Right lobe of liver (tissue), 6 donors: Measurements from ENCODE around the gene ZBTB4. TPM values are rescaled to one million over a fixed set of nuclear protein-coding genes. Genes with fewer than 3 reads are reported as not detected.

Experiments
- ATAC-seq, 4 donors: fragments of 200-7000 bp; cut with Tn5 transposase; one replicate each; pipeline ENCODE4 v1.9.1; 2020; ENCODE audit warnings: mild to moderate bottlenecking in 4 of 4, moderate library complexity in 4 of 4
- DNase-seq, 3 donors: peaks; one replicate each; pipeline ENCODE4 v3.0.0-alpha.2; 2020
- H3K27ac ChIP-seq, 3 donors: fragments of 200-600 bp; one replicate each; pipeline ENCODE4 v1.8.0; 2022
- H3K27me3 ChIP-seq, 2 donors: fragments of 200-600 bp; one replicate each; pipeline ENCODE4 v1.8.0; 2022
- H3K36me3 ChIP-seq, 4 donors: fragments of 200-600 bp; sonication (generic) in 1 of 4; one replicate each; pipeline versions ENCODE4 v1.5.1 to v1.8.0; 2017 to 2022; ENCODE audit warnings: control low read depth in 1 of 4
- H3K4me1 ChIP-seq, 4 donors: fragments of 200-600 bp; sonication (generic) in 1 of 4; one replicate each; pipeline versions ENCODE4 v1.5.1 to v1.8.0; 2017 to 2022; ENCODE audit warnings: control low read depth in 1 of 4
- H3K4me3 ChIP-seq, 3 donors: fragments of 200-600 bp; one replicate each; pipeline ENCODE4 v1.8.0; 2022
- H3K9me3 ChIP-seq, 4 donors: fragments of 200-600 bp; sonication (generic) in 1 of 4; one replicate each; pipeline versions ENCODE4 v1.5.1 to v1.8.0; 2017 to 2022; ENCODE audit warnings: control low read depth in 1 of 4
- POLR2A ChIP-seq: fragments of 450-650 bp; IDR thresholded peaks from one replicate; pipeline ENCODE4 v1.6.1; 2017; ENCODE audit warnings: antibody characterized with exemption, mild to moderate bottlenecking
- WGBS: methylation state at CpG from one replicate; pipeline ENCODE4 v1.1.6; 2018; ENCODE audit warnings: low coverage, low lambda C conversion rate; ENCODE audit not compliant: insufficient coverage; ENCODE audit errors: missing lambda C conversion rate; 5-methylcytosine and 5-hydroxymethylcytosine counted together
- intact Hi-C, 2 donors: fragments of 100-400 bp; cut with DNase I; formaldehyde crosslinking; loops; one replicate each; pipeline versions ENCODE4 v1.11.2 to v1.14.1; 2022
- total RNA-seq, 6 experiments: library from RNA; depleted of rRNA in 2 of 6; stranded (reverse); fragments of >200 nt in 2 of 6; fragmentation: NEBNext Ultra II Directional in 3 of 6; extraction: Animal tissue kit (Norgen Biotek cat#: 25700) in 3 of 6; gene quantifications; one replicate each; pipeline versions ENCODE4 v1.1.0 to v1.2.4, GENCODE V29; 2016 to 2023
- TF ChIP-seq, protein P1 (sequence below), 4 donors: fragments of 200-600 bp in 3 of 4; fragments of 450-650 bp in 1 of 4; IDR thresholded peaks; one replicate each; pipeline versions ENCODE4 v1.5.1 to v1.8.0; 2016 to 2022; ENCODE audit warnings: antibody characterized with exemption in 4 of 4, mild to moderate bottlenecking in 2 of 4
- donor health status: DM: no; HTN: yes; CAD: no.
- donor health status: DM: no; HTN: no; CAD: no.
- donor health status: DM: no; HTN: no; CAD: no.
- donor health status: DM: no; HTN: yes; CAD: no.
- donor health status: DM: no; HTN: yes; CAD: no.

ZBTB4 gene
- total RNA-seq, 6 experiments from 2014 or later: 5.7 to 10.5 (median 7.9) TPM

DNA sequence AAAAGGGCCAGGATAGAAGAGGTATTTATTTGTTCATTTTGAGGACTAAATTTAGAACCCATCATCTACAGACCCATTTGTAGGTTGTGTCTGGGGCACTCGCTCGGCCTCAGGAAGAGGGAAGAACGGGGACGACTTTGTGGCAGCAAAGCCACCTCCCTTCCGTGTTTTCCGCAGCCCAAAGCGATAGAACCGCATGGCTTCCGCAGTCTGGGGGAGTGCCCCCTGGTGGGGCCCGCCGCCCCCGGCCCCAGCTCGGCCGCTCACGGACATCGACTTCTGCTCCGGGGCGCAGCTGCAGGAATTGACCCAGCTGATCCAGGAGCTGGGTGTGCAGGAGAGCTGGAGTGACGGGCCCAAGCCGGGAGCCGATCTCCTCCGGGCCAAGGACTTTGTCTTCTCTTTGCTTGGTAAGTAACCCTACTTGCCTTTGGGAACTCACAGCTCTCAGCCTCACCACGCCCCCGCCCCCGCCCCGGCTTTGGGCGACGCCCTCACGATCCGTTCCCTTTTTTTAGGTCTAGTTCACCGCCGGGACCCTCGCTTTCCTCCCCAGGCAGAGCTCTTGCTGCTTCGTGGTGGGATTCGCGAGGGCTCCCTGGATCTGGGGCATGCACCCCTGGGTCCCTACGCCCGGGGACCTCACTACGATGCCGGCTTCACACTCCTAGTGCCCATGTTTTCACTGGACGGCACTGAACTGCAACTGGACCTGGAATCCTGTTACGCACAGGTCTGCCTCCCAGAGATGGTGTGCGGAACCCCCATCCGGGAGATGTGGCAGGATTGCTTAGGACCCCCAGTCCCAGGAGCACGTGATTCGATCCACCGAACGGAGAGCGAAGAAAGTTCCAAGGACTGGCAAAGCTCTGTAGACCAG, 43.5 kb downstream of the ZBTB4 start:
- intact Hi-C loops: loop anchor here in 1 of 2 donors (5.0 kb wide), 1 partner anchor 79 kb away; the partner anchor contains the start of gene TMEM95
- no peaks in the 10 kb centered on the region for H3K36me3 ChIP-seq
- H3K4me1 ChIP-seq: peaks cover 0 to 40% (median 12%) of the 10 kb centered on the region in 4 donors
- TF ChIP-seq POLR2A: peak; percentile 9
- TF ChIP-seq, protein P1, sequence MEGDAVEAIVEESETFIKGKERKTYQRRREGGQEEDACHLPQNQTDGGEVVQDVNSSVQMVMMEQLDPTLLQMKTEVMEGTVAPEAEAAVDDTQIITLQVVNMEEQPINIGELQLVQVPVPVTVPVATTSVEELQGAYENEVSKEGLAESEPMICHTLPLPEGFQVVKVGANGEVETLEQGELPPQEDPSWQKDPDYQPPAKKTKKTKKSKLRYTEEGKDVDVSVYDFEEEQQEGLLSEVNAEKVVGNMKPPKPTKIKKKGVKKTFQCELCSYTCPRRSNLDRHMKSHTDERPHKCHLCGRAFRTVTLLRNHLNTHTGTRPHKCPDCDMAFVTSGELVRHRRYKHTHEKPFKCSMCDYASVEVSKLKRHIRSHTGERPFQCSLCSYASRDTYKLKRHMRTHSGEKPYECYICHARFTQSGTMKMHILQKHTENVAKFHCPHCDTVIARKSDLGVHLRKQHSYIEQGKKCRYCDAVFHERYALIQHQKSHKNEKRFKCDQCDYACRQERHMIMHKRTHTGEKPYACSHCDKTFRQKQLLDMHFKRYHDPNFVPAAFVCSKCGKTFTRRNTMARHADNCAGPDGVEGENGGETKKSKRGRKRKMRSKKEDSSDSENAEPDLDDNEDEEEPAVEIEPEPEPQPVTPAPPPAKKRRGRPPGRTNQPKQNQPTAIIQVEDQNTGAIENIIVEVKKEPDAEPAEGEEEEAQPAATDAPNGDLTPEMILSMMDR (IDR thresholded peaks at IDR 0.05): no peak
- H3K9me3 ChIP-seq: no peaks in the 10 kb centered on the region
- H3K27me3 ChIP-seq: no peaks in the 10 kb centered on the region
- H3K27ac ChIP-seq: peak overlapping the region; percentile 17 to 65 (median 46)
- H3K4me3 ChIP-seq: peak overlapping the region; percentile 44 to 63 (median 59)
- ATAC-seq (peak in 3 of 4 donors; percentile 1 to 6 (median 2)), DNase-seq (peak in 2 of 3 donors; percentile 58 to 67)
- 12% methylated on average over 23 of the region's 49 CpGs for WGBS

DNA sequence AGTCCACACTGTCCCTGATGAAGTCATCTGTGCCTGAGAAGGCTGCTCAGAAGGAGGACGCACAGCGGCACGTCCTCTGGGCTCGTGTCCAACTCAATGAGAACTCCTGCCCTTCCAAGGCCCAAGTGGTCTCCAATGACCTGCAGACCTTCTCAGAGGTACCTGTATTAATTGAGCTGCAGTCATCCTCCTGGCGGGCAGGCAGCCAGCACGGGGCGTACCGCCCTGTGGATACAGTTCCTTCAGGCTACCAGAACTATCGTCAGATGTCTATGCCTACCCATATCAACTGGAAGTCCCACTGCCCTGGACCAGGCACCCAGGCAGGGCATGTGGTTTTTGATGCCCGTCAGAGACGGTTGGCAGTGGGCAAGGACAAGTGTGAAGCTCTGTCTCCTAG, 47.1 kb downstream of the ZBTB4 start:
- no peaks in the 10 kb centered on the region for H3K9me3 ChIP-seq
- no peaks in the 10 kb centered on the region for H3K27me3 ChIP-seq
- H3K36me3 ChIP-seq: no peaks in the 10 kb centered on the region
- DNase-seq: no peak
- TF ChIP-seq, protein P1 (IDR thresholded peaks at IDR 0.05): no peak
- TF ChIP-seq POLR2A: no peak
- WGBS: 100% methylated on average over 2 of the region's 11 CpGs
- H3K4me1 ChIP-seq: peaks cover 0 to 21% (median 7%) of the 10 kb centered on the region in 4 donors
- intact Hi-C loops: no loop called here
- ATAC-seq: no peak
- no peak overlapping the region for H3K4me3 ChIP-seq
- H3K27ac ChIP-seq: no peak overlapping the region

DNA sequence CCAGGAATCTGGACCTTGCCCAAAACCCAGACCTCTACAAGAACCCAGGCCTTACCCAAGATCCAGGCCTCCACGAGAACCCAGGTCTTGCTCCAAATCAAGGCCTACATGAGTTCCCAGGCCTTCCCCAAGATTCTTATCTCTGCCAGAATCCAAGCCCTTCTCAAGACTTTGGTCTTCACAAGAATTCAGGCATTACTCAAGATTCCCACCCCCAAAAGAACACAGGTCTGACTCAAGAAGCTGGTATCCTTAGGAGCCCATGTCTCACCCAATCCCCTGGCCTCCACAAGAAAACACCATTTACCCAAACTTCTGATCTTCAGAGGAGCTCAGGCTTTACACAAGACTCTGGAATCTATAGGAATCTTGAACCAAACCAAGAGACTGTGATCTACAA, 48.2 kb downstream of the ZBTB4 start:
- no peaks in the 10 kb centered on the region for H3K27me3 ChIP-seq
- TF ChIP-seq, protein P1 (IDR thresholded peaks at IDR 0.05): no peak
- no peak for TF ChIP-seq POLR2A
- H3K36me3 ChIP-seq: no peaks in the 10 kb centered on the region
- intact Hi-C loops: no loop called here
- ATAC-seq (no peak), DNase-seq (no peak)
- H3K4me3 ChIP-seq: no peak overlapping the region
- 100% methylated on average over 1 of the region's 1 CpG for WGBS
- no peak overlapping the region for H3K27ac ChIP-seq
- peaks cover 0 to 12% (median 4%) of the 10 kb centered on the region in 4 donors for H3K4me1 ChIP-seq
- H3K9me3 ChIP-seq: no peaks in the 10 kb centered on the region

DNA sequence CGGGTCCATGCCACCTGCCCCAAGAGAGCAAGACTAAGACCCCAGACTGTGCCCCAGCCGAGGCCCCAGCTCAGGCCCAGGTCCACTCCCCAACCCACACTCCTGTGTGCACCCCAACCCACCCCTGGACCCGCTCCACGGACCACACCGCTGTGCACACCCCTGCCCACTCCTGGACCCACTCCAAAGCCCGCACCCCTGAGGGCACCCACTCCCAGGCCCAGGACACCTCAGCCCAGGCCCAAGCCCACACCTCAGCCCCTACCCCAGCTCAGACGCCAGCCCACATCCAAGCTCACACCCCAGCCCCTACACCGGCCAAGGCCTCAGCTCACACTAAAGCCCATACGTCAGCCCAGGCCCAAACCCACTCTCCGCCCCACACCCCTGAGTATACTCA, 49.7 kb downstream of the ZBTB4 start:
- WGBS: 96% methylated on average over 3 of the region's 10 CpGs

More for the DNA sequence above, 49.7 kb downstream of the ZBTB4 start:
- intact Hi-C loops: no loop called here
- Histone ChIP-seq H3K9me3 (no peaks in the 10 kb centered on the region), H3K27ac (no peak overlapping the region), H3K27me3 (no peaks in the 10 kb centered on the region), H3K4me3 (no peak overlapping the region), H3K36me3 (no peaks in the 10 kb centered on the region), H3K4me1 (peaks cover 0 to under 1% (median 0%) of the 10 kb centered on the region in 4 donors)
- no peak for ATAC-seq
- no peak for DNase-seq
- no peak for TF ChIP-seq POLR2A
- TF ChIP-seq, protein P1 (IDR thresholded peaks at IDR 0.05): no peak
